WI38 (cell line): ENCODE data around the gene RNF103.
"Not testable (repeated sequence)": the region's sequence is repeated elsewhere in the genome, so short reads cannot be mapped to it uniquely, and the experiment has no call there.

ENCODE experiments used
- H3K4me3 ChIP-seq: 2 replicates; pipeline ENCODE4 v1.5.1; 2011; ENCODE audit warnings: low read depth, mild to moderate bottlenecking, control low read depth, low read length
- CTCF ChIP-seq: IDR thresholded peaks from 2 replicates; pipeline ENCODE4 v1.5.1; 2012; ENCODE audit warnings: low read depth, mild to moderate bottlenecking, control low read depth, low read length

Gene RNF103, protein sequence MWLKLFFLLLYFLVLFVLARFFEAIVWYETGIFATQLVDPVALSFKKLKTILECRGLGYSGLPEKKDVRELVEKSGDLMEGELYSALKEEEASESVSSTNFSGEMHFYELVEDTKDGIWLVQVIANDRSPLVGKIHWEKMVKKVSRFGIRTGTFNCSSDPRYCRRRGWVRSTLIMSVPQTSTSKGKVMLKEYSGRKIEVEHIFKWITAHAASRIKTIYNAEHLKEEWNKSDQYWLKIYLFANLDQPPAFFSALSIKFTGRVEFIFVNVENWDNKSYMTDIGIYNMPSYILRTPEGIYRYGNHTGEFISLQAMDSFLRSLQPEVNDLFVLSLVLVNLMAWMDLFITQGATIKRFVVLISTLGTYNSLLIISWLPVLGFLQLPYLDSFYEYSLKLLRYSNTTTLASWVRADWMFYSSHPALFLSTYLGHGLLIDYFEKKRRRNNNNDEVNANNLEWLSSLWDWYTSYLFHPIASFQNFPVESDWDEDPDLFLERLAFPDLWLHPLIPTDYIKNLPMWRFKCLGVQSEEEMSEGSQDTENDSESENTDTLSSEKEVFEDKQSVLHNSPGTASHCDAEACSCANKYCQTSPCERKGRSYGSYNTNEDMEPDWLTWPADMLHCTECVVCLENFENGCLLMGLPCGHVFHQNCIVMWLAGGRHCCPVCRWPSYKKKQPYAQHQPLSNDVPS

GRCh38 chr2:86623494-86624266 lies at the start of gene RNF103:
Gene RNF103 (minus strand): TSS chr2:86623865. CDS start chr2:86622886, 979 bp downstream.
- TF ChIP-seq CTCF: no peak
- H3K4me3 ChIP-seq: peak within 1 kb of the TSS; percentile 89

- no peak for TF ChIP-seq CTCF
- no peak overlapping the region for H3K4me3 ChIP-seq
These were observed 49.3 kb upstream of the RNF103 start for GRCh38 chr2:86673011-86673410.

DNA sequence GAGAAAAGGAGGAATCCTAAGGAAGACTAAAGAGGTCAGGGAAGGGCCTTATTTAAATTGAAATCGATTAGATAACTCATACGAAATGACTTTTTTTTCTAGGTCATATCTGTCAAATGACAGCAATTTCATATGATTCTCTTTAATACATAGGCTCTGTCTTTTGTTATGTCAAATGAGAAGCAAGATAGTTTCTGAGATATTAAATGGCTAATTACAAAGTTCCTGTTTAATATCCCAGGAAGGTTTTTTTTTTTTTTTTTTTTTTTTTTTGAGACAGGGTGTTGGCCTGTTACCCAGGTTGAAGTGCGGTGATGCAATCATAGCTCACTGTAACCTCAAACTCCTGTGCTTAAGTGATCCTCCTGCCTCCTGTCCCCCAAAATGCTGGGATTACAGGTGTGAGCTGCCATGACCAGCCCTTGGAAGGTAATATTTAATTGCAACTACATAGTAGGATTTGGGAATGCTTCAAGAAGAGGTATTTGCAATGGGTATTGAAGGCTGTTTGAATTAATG lies 48.4 kb upstream of the RNF103 start:
- TF ChIP-seq CTCF: no peak
- no peak overlapping the region for H3K4me3 ChIP-seq

DNA sequence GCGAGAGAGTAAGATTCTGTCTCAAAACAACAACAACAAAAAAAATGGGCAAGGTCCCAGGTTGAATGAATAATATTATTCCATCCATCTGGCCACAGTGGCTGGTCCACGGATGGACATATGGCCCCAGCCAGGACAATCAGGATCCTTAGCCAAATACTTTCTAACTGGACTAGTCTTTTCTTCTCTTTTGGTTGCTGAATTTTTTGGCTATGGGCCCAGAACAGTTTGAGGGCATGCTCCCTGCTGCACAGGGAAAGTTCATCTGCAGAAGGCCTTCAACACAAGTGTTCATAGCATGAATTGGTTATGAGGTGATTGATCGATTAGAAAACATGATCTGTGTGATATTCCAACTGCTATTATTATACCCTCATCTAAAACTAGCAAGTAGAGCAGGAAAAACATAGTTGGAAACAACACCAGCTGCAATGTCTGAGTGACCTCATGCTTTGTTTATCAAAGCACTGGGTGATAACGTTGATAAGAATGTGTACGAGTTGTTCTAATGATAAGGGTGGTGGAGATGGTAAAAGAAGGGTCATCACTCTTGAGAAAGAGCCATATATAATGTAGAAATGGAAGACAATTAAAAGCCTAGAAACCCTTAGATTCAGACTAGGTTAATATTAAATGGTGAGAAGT lies 47.8 kb upstream of the RNF103 start:
- TF ChIP-seq CTCF: no peak

GRCh38 chr2:86669323-86669722 lies 45.7 kb upstream of the RNF103 start:
- H3K4me3 ChIP-seq: not testable (repeated sequence)

More for the DNA sequence above, 47.8 kb upstream of the RNF103 start:
- no peak overlapping the region for H3K4me3 ChIP-seq

- no peak overlapping the region for H3K4me3 ChIP-seq
- no peak for TF ChIP-seq CTCF
These were observed 37.7 kb upstream of the RNF103 start for GRCh38 chr2:86661333-86661732.

GRCh38 chr2:86650188-86650587 lies 26.5 kb upstream of the RNF103 start:
- TF ChIP-seq CTCF: no peak
- no peak overlapping the region for H3K4me3 ChIP-seq
